Loucy (cell line): ENCODE data around the gene IRAK3.

Experiments used
- EZH2phosphoT487 ChIP-seq: fragments of 200-600 bp; IDR thresholded peaks from 2 replicates; pipeline ENCODE4 v1.6.1; 2018; ENCODE audit warnings: antibody characterized with exemption, mild to moderate bottlenecking, moderate library complexity, borderline replicate concordance
- TF ChIP-seq, protein P1 (sequence below): fragments of 200-600 bp; sonication (generic); conservative IDR thresholded peaks from 2 replicates; pipeline ENCODE4 v1.5.1; 2014; ENCODE audit warnings: mild to moderate bottlenecking, antibody characterized with exemption, low read length

GRCh38 chr12:66240096-66240820 is 51.2 kb downstream of the IRAK3 start:
- TF ChIP-seq, protein P1, sequence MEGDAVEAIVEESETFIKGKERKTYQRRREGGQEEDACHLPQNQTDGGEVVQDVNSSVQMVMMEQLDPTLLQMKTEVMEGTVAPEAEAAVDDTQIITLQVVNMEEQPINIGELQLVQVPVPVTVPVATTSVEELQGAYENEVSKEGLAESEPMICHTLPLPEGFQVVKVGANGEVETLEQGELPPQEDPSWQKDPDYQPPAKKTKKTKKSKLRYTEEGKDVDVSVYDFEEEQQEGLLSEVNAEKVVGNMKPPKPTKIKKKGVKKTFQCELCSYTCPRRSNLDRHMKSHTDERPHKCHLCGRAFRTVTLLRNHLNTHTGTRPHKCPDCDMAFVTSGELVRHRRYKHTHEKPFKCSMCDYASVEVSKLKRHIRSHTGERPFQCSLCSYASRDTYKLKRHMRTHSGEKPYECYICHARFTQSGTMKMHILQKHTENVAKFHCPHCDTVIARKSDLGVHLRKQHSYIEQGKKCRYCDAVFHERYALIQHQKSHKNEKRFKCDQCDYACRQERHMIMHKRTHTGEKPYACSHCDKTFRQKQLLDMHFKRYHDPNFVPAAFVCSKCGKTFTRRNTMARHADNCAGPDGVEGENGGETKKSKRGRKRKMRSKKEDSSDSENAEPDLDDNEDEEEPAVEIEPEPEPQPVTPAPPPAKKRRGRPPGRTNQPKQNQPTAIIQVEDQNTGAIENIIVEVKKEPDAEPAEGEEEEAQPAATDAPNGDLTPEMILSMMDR = no peak
- no peak for TF ChIP-seq EZH2phosphoT487
